ENCODE data around the gene GJB4.

The GJB4 gene

GRCh38 chr1:34779962-34780361 is 20.4 kb downstream of the GJB4 start:
- H3K9ac ChIP-seq (ENCODE audit: low read length), result no peak overlapping the region
- H3K27me3 ChIP-seq (ENCODE audit: control insufficient read depth in 1 of 2, insufficient read depth in 2 of 2, low read length in 2 of 2), result peaks cover 19 to 44% of the 10 kb centered on the region in 2 donors
- H3K4me1 ChIP-seq (ENCODE audit: insufficient read depth, low read length), result no peaks in the 10 kb centered on the region
- H3K4me3 ChIP-seq (ENCODE audit: low read depth in 1 of 2, low read length in 2 of 2), result no peak overlapping the region
- no peak overlapping the region for H3K27ac ChIP-seq (ENCODE audit: low read depth, low read length)
- no peaks in the 10 kb centered on the region for H3K36me3 ChIP-seq (ENCODE audit: insufficient read depth, low read length)
- no peaks in the 10 kb centered on the region for H3K9me3 ChIP-seq (ENCODE audit: low read length)

DNA sequence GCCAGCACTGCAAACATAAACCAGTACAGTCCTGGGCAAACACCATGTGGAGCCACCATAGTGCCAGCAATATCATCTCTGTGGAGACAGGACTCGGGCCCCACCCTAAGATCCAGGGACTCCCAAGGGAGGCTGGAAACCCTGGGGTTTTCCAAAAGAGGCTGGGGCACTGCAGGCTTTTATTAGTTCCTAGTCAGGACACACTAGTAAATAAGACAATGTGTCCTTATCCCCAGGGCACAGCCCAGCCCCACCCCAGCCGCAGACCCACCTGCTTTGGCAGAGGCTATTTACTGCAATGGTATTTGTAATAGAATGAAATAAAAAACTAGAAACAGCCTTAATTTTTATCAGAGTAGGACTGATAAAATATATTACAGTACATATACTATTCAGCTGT is 21.0 kb downstream of the GJB4 start:
- no peaks in the 10 kb centered on the region for H3K9me3 ChIP-seq (ENCODE audit: low read length)
- H3K36me3 ChIP-seq (ENCODE audit: insufficient read depth, low read length), result no peaks in the 10 kb centered on the region
- no peak overlapping the region for H3K27ac ChIP-seq (ENCODE audit: low read depth, low read length)
- no peak overlapping the region for H3K9ac ChIP-seq (ENCODE audit: low read length)
- H3K27me3 ChIP-seq (ENCODE audit: control insufficient read depth in 1 of 2, insufficient read depth in 2 of 2, low read length in 2 of 2), result peaks cover 19 to 44% of the 10 kb centered on the region in 2 donors
- no peaks in the 10 kb centered on the region for H3K4me1 ChIP-seq (ENCODE audit: insufficient read depth, low read length)
- no peak overlapping the region for H3K4me3 ChIP-seq (ENCODE audit: low read depth in 1 of 2, low read length in 2 of 2)

DNA sequence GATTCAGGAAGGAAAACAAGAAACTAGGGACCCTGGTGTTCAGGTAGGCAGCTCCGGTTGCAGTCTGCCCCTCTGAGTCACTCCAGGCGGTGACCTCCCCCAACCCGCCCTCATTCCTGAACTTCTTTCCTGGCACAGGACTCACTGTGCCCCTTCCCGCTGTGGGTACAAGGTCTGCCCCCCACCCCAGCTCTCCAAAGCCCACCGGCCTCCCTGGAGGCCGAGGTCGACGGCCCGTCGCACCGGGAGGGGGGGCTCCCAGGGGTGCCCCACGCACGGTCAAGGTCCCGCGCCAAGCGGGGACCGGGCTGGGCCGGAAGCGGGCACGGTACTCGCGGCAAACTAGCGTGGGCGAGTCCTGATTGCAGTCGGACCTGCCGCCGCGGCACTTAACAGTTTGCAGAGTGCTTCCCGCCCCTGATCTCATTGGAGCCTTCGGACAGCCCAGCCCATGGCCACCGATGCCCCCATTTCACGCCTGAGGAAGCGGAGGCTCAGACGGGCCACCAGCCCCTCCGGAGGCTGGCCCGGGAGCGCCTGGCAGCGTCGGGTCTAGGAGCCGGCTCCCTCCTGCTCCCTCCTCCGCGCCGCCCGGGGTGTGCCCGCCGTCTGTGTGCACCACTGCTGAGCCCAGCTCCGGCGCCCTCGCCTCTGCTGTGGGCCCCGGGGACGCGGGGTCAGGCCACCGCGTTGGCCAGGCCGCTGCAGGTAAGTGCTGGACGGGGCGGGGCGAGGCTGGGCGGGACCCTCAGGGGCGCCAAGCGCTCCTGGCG is 21.7 kb downstream of the GJB4 start, which contains the start of gene GJB3:
Gene GJB3 (plus strand): TSS at position 144 of the 773 bp plus-strand sequence. CDS start 3,549 bp downstream, outside the sequence.
- peaks cover 19 to 44% of the 10 kb centered on the region in 2 donors for H3K27me3 ChIP-seq (ENCODE audit: control insufficient read depth in 1 of 2, insufficient read depth in 2 of 2, low read length in 2 of 2)
- no peak within 1 kb of the TSS for H3K9ac ChIP-seq (ENCODE audit: low read length)
- H3K36me3 ChIP-seq (ENCODE audit: insufficient read depth, low read length), result no peaks in the 10 kb centered on the region
- no peaks in the 10 kb centered on the region for H3K9me3 ChIP-seq (ENCODE audit: low read length)
- H3K4me1 ChIP-seq (ENCODE audit: insufficient read depth, low read length), result no peaks in the 10 kb centered on the region
- no peak within 1 kb of the TSS for H3K27ac ChIP-seq (ENCODE audit: low read depth, low read length)
- no peak within 1 kb of the TSS for H3K4me3 ChIP-seq (ENCODE audit: low read depth in 1 of 2, low read length in 2 of 2)

- H3K27me3 ChIP-seq (ENCODE audit: control insufficient read depth in 1 of 2, insufficient read depth in 2 of 2, low read length in 2 of 2), result peaks cover 19 to 41% of the 10 kb centered on the region in 2 donors
- no peak overlapping the region for H3K4me3 ChIP-seq (ENCODE audit: low read depth in 1 of 2, low read length in 2 of 2)
- no peak overlapping the region for H3K27ac ChIP-seq (ENCODE audit: low read depth, low read length)
- H3K4me1 ChIP-seq (ENCODE audit: insufficient read depth, low read length), result no peaks in the 10 kb centered on the region
- no peaks in the 10 kb centered on the region for H3K36me3 ChIP-seq (ENCODE audit: insufficient read depth, low read length)
- no peak overlapping the region for H3K9ac ChIP-seq (ENCODE audit: low read length)
- H3K9me3 ChIP-seq (ENCODE audit: low read length), result no peaks in the 10 kb centered on the region
Measured at GRCh38 chr1:34781844-34782391, 22.4 kb downstream of the GJB4 start.

DNA sequence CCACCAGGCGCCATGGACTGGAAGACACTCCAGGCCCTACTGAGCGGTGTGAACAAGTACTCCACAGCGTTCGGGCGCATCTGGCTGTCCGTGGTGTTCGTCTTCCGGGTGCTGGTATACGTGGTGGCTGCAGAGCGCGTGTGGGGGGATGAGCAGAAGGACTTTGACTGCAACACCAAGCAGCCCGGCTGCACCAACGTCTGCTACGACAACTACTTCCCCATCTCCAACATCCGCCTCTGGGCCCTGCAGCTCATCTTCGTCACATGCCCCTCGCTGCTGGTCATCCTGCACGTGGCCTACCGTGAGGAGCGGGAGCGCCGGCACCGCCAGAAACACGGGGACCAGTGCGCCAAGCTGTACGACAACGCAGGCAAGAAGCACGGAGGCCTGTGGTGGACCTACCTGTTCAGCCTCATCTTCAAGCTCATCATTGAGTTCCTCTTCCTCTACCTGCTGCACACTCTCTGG is 25.2 kb downstream of the GJB4 start:
- Histone ChIP-seq H3K4me3 (ENCODE audit: low read depth in 1 of 2, low read length in 2 of 2) (no peak overlapping the region), H3K9ac (ENCODE audit: low read length) (no peak overlapping the region), H3K27me3 (ENCODE audit: control insufficient read depth in 1 of 2, insufficient read depth in 2 of 2, low read length in 2 of 2) (peaks cover 19 to 34% of the 10 kb centered on the region in 2 donors), H3K9me3 (ENCODE audit: low read length) (no peaks in the 10 kb centered on the region), H3K36me3 (ENCODE audit: insufficient read depth, low read length) (no peaks in the 10 kb centered on the region), H3K4me1 (ENCODE audit: insufficient read depth, low read length) (no peaks in the 10 kb centered on the region), H3K27ac (ENCODE audit: low read depth, low read length) (no peak overlapping the region)

DNA sequence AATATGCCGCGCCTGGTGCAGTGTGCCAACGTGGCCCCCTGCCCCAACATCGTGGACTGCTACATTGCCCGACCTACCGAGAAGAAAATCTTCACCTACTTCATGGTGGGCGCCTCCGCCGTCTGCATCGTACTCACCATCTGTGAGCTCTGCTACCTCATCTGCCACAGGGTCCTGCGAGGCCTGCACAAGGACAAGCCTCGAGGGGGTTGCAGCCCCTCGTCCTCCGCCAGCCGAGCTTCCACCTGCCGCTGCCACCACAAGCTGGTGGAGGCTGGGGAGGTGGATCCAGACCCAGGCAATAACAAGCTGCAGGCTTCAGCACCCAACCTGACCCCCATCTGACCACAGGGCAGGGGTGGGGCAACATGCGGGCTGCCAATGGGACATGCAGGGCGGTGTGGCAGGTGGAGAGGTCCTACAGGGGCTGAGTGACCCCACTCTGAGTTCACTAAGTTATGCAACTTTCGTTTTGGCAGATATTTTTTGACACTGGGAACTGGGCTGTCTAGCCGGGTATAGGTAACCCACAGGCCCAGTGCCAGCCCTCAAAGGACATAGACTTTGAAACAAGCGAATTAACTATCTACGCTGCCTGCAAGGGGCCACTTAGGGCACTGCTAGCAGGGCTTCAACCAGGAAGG is 25.8 kb downstream of the GJB4 start:
- Histone ChIP-seq H3K9me3 (ENCODE audit: low read length) (no peaks in the 10 kb centered on the region), H3K9ac (ENCODE audit: low read length) (no peak overlapping the region), H3K4me3 (ENCODE audit: low read depth in 1 of 2, low read length in 2 of 2) (no peak overlapping the region), H3K4me1 (ENCODE audit: insufficient read depth, low read length) (no peaks in the 10 kb centered on the region), H3K27me3 (ENCODE audit: control insufficient read depth in 1 of 2, insufficient read depth in 2 of 2, low read length in 2 of 2) (peaks cover 15 to 29% of the 10 kb centered on the region in 2 donors), H3K36me3 (ENCODE audit: insufficient read depth, low read length) (no peaks in the 10 kb centered on the region), H3K27ac (ENCODE audit: low read depth, low read length) (no peak overlapping the region)

- H3K9ac ChIP-seq (ENCODE audit: low read length), result no peak overlapping the region
- no peaks in the 10 kb centered on the region for H3K36me3 ChIP-seq (ENCODE audit: insufficient read depth, low read length)
- H3K27ac ChIP-seq (ENCODE audit: low read depth, low read length), result no peak overlapping the region
- H3K4me1 ChIP-seq (ENCODE audit: insufficient read depth, low read length), result no peaks in the 10 kb centered on the region
- H3K4me3 ChIP-seq (ENCODE audit: low read depth in 1 of 2, low read length in 2 of 2), result no peak overlapping the region
- H3K9me3 ChIP-seq (ENCODE audit: low read length), result no peaks in the 10 kb centered on the region
- peaks cover 9 to 22% of the 10 kb centered on the region in 2 donors for H3K27me3 ChIP-seq (ENCODE audit: control insufficient read depth in 1 of 2, insufficient read depth in 2 of 2, low read length in 2 of 2)
Measured at GRCh38 chr1:34785875-34786470, 26.4 kb downstream of the GJB4 start.

DNA sequence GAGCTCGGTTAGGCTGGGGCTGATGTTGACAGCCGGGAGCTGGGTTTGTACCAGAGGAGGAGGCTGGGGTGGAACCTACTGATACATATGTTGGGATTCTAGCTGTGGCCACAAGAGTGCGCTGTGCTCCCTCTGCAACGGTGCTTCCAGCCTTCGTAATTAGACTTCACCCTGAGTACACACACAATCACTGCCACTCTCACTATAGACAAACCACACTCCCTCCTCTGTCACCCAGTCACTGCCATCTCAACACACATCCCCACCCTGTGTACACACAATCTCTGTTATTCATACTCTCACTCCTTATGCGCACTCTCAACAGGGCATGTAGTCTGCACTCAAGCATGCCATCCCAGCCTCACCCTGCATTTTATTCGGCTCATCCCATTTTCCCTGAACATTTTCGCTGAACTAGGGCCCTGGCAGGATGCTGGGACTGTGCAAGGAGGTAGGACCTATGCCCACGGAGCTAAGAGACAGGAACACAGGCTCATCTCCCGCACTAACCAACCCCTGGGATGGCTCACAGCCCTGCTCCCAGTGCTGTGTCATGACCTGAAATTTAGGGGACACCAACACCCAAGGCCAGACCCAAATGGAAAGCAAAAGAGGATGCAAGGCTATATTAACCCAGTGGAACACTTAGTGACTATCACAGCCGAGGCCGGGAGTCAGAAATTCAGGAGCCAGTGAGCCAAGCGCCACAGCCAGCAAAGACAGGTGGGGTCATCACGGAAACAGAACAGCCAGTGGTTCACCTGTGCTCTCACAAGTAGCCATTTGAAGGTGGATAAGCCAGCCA is 27.2 kb downstream of the GJB4 start:
- Histone ChIP-seq H3K9ac (ENCODE audit: low read length) (no peak overlapping the region), H3K27ac (ENCODE audit: low read depth, low read length) (no peak overlapping the region), H3K9me3 (ENCODE audit: low read length) (no peaks in the 10 kb centered on the region), H3K36me3 (ENCODE audit: insufficient read depth, low read length) (no peaks in the 10 kb centered on the region), H3K4me3 (ENCODE audit: low read depth in 1 of 2, low read length in 2 of 2) (no peak overlapping the region), H3K27me3 (ENCODE audit: control insufficient read depth in 1 of 2, insufficient read depth in 2 of 2, low read length in 2 of 2) (peaks cover 9 to 15% of the 10 kb centered on the region in 2 donors), H3K4me1 (ENCODE audit: insufficient read depth, low read length) (no peaks in the 10 kb centered on the region)

- Histone ChIP-seq H3K27me3 (ENCODE audit: control insufficient read depth in 1 of 2, insufficient read depth in 2 of 2, low read length in 2 of 2) (peaks cover 0 to 11% of the 10 kb centered on the region in 2 donors), H3K4me1 (ENCODE audit: insufficient read depth, low read length) (no peaks in the 10 kb centered on the region), H3K36me3 (ENCODE audit: insufficient read depth, low read length) (no peaks in the 10 kb centered on the region), H3K4me3 (ENCODE audit: low read depth in 1 of 2, low read length in 2 of 2) (no peak overlapping the region), H3K27ac (ENCODE audit: low read depth, low read length) (no peak overlapping the region), H3K9me3 (ENCODE audit: low read length) (no peaks in the 10 kb centered on the region), H3K9ac (ENCODE audit: low read length) (no peak overlapping the region)
Measured at GRCh38 chr1:34787461-34788420, 28.2 kb downstream of the GJB4 start.

- Histone ChIP-seq H3K9me3 (ENCODE audit: low read length) (no peaks in the 10 kb centered on the region), H3K4me1 (ENCODE audit: insufficient read depth, low read length) (no peaks in the 10 kb centered on the region), H3K27ac (ENCODE audit: low read depth, low read length) (no peak overlapping the region), H3K36me3 (ENCODE audit: insufficient read depth, low read length) (no peaks in the 10 kb centered on the region), H3K9ac (ENCODE audit: low read length) (no peak overlapping the region), H3K27me3 (ENCODE audit: control insufficient read depth in 1 of 2, insufficient read depth in 2 of 2, low read length in 2 of 2) (peaks cover 0 to 21% of the 10 kb centered on the region in 2 donors), H3K4me3 (ENCODE audit: low read depth in 1 of 2, low read length in 2 of 2) (no peak overlapping the region)
Measured at GRCh38 chr1:34790985-34791384, 31.4 kb downstream of the GJB4 start.

Measured in muscle layer of colon (tissue), 2 donors.